OCI-LY7 (cell line): Measurements from ENCODE around the gene SLMAP.

Experiments used
- EZH2phosphoT487 ChIP-seq: fragments of 200-600 bp; sonication (generic); IDR thresholded peaks from 2 replicates; pipeline ENCODE4 v1.6.1; 2018; ENCODE audit warnings: low read depth, borderline replicate concordance, mild to moderate bottlenecking, mixed run types, antibody characterized with exemption, low read length, moderate library complexity, mixed read lengths
- TF ChIP-seq, protein P1 (sequence below): fragments of 200-600 bp; sonication (generic); conservative IDR thresholded peaks from 2 replicates; pipeline ENCODE4 v1.5.1; 2014; ENCODE audit warnings: mild to moderate bottlenecking, antibody characterized with exemption, low read length, moderate library complexity, mixed read lengths

DNA sequence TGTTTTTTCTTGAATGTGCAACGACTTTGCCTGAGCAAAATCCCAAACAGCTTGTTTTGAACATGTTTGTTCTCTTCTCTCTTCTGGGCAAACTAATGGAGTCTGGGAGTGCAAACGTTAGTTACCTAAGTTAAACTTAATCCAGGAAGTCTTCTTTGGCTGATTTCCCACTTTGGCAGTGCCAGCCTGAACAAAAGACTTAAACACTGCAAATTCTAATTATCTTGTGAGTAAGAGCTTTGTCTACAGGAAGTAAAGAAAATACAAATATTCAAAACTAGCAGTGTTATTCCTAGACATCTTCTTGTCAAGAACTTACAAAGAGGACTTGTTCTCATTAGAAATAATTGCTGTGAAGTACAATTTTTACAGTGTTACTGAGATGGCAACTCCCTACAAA lies 46.5 kb upstream of the SLMAP start:
- TF ChIP-seq, protein P1, sequence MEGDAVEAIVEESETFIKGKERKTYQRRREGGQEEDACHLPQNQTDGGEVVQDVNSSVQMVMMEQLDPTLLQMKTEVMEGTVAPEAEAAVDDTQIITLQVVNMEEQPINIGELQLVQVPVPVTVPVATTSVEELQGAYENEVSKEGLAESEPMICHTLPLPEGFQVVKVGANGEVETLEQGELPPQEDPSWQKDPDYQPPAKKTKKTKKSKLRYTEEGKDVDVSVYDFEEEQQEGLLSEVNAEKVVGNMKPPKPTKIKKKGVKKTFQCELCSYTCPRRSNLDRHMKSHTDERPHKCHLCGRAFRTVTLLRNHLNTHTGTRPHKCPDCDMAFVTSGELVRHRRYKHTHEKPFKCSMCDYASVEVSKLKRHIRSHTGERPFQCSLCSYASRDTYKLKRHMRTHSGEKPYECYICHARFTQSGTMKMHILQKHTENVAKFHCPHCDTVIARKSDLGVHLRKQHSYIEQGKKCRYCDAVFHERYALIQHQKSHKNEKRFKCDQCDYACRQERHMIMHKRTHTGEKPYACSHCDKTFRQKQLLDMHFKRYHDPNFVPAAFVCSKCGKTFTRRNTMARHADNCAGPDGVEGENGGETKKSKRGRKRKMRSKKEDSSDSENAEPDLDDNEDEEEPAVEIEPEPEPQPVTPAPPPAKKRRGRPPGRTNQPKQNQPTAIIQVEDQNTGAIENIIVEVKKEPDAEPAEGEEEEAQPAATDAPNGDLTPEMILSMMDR, result no peak
- no peak for TF ChIP-seq EZH2phosphoT487
